KOPT-K1 (cell line): Measurements from ENCODE around the gene C2orf72.

Source experiments
- H3K27ac ChIP-seq: fragments of 200-600 bp; sonication (generic); 2 replicates; pipeline ENCODE4 v1.5.1; 2016; ENCODE audit warnings: antibody characterized with exemption, mild to moderate bottlenecking, low read depth, low read length; ENCODE audit not compliant: poor library complexity, severe bottlenecking
- H3K36me3 ChIP-seq: fragments of 200-600 bp; sonication (generic); 2 replicates; pipeline ENCODE4 v1.5.1; 2017; ENCODE audit warnings: antibody characterized with exemption, mild to moderate bottlenecking, low read length, moderate library complexity; ENCODE audit not compliant: insufficient read depth
- H3K9me3 ChIP-seq: fragments of 200-600 bp; sonication (generic); 2 replicates; pipeline ENCODE4 v1.5.1; 2017; ENCODE audit warnings: antibody characterized with exemption, low read length, mild to moderate bottlenecking; ENCODE audit not compliant: insufficient read depth, poor library complexity, severe bottlenecking

The C2orf72 gene

GRCh38 chr2:231030725-231031124, 6.6 kb upstream of the C2orf72 start:
- Histone ChIP-seq H3K27ac (no peak overlapping the region), H3K9me3 (no peaks in the 10 kb centered on the region), H3K36me3 (no peaks in the 10 kb centered on the region)

GRCh38 chr2:231032575-231033140, 4.7 kb upstream of the C2orf72 start:
- Histone ChIP-seq H3K9me3 (no peaks in the 10 kb centered on the region), H3K36me3 (no peaks in the 10 kb centered on the region), H3K27ac (no peak overlapping the region)

- no peak overlapping the region for H3K27ac ChIP-seq
- H3K9me3 ChIP-seq, result no peaks in the 10 kb centered on the region
- no peaks in the 10 kb centered on the region for H3K36me3 ChIP-seq
Observed at GRCh38 chr2:231033147-231034132, 3.9 kb upstream of the C2orf72 start.

GRCh38 chr2:231034291-231034882, 2.9 kb upstream of the C2orf72 start:
- no peaks in the 10 kb centered on the region for H3K9me3 ChIP-seq
- no peak overlapping the region for H3K27ac ChIP-seq
- H3K36me3 ChIP-seq, result no peaks in the 10 kb centered on the region

- Histone ChIP-seq H3K9me3 (no peaks in the 10 kb centered on the region), H3K36me3 (no peaks in the 10 kb centered on the region), H3K27ac (no peak overlapping the region)
Observed at GRCh38 chr2:231036131-231036530, 1.2 kb upstream of the C2orf72 start.

- H3K9me3 ChIP-seq, result no peaks in the 10 kb centered on the region
- H3K36me3 ChIP-seq, result no peaks in the 10 kb centered on the region
- no peak overlapping the region for H3K27ac ChIP-seq
Observed at GRCh38 chr2:231036578-231037106, 681 bp upstream of the C2orf72 start.

GRCh38 chr2:231037731-231038482, 584 bp downstream of the C2orf72 start:
- Histone ChIP-seq H3K27ac (no peak overlapping the region), H3K9me3 (no peaks in the 10 kb centered on the region), H3K36me3 (no peaks in the 10 kb centered on the region)

- no peaks in the 10 kb centered on the region for H3K9me3 ChIP-seq
- H3K27ac ChIP-seq, result no peak overlapping the region
- H3K36me3 ChIP-seq, result no peaks in the 10 kb centered on the region
Observed at GRCh38 chr2:231038483-231039293, 1.4 kb downstream of the C2orf72 start.

GRCh38 chr2:231039294-231039664, 2.0 kb downstream of the C2orf72 start:
- no peaks in the 10 kb centered on the region for H3K9me3 ChIP-seq
- H3K36me3 ChIP-seq, result no peaks in the 10 kb centered on the region
- H3K27ac ChIP-seq, result no peak overlapping the region

- Histone ChIP-seq H3K27ac (no peak overlapping the region), H3K36me3 (no peaks in the 10 kb centered on the region), H3K9me3 (no peaks in the 10 kb centered on the region)
Observed at GRCh38 chr2:231039821-231040364, 2.6 kb downstream of the C2orf72 start.

- Histone ChIP-seq H3K9me3 (no peaks in the 10 kb centered on the region), H3K27ac (no peak overlapping the region), H3K36me3 (no peaks in the 10 kb centered on the region)
Observed at GRCh38 chr2:231041061-231041689, 3.9 kb downstream of the C2orf72 start.

GRCh38 chr2:231043796-231044195, 6.5 kb downstream of the C2orf72 start:
- Histone ChIP-seq H3K9me3 (no peaks in the 10 kb centered on the region), H3K27ac (no peak overlapping the region), H3K36me3 (no peaks in the 10 kb centered on the region)

- Histone ChIP-seq H3K36me3 (no peaks in the 10 kb centered on the region), H3K27ac (no peak overlapping the region)
Observed at GRCh38 chr2:231046916-231047273, 9.6 kb downstream of the C2orf72 start.

More at GRCh38 chr2:231046916-231047273, 9.6 kb downstream of the C2orf72 start:
- H3K9me3 ChIP-seq, result no peaks in the 10 kb centered on the region
